ENCODE results near the gene CRAT. TPM values are rescaled to one million over a fixed set of nuclear protein-coding genes. Genes with fewer than 3 reads are reported as not detected.
A peak's percentile ranks its signal among the peaks of the same experiment; 100 is the strongest.

The CRAT gene
- total RNA-seq, 6 experiments from 2014 or later = 35.5 to 50.2 (median 42.6) TPM

DNA sequence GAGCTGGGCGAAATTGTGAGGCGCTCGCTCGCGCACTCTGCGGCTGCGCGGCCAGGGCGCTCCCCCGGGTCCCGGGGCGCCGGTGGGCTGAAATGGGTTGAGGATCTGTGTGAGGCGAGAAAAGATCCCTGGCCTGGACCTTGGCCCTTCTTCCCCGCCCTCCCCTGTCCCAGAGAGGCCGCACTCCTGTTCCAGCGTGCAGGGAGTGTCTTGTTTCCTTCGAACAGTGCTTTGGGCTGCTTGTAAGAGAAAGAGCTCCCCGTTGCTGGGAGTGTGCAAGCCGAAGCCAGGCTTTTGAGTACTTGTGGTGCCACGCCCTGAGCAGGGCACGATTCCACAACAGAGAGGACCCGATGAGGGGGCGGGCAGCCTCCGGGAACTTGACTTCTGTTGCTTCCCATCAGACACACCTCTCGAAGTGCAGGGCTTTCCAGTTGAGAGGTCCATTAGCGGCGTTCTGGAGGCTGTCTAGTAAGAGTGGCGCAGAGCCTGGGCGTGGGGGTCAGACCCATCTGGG is 29.1 kb downstream of the CRAT start:
- Mint-ChIP-seq H3K4me3 (peak overlapping the region; percentile 92), H3K9me3 (no peaks in the 10 kb centered on the region), H3K27ac (peak overlapping the region; percentile 60), H3K27me3 (ENCODE audit: insufficient read depth) (no peaks in the 10 kb centered on the region; the same call in 1 of the 2 replicates), H3K36me3 (ENCODE audit: low read depth) (no peaks in the 10 kb centered on the region), H3K4me1 (ENCODE audit: low read depth) (peaks cover 23% of the 10 kb centered on the region)
- TF ChIP-seq, protein P1, sequence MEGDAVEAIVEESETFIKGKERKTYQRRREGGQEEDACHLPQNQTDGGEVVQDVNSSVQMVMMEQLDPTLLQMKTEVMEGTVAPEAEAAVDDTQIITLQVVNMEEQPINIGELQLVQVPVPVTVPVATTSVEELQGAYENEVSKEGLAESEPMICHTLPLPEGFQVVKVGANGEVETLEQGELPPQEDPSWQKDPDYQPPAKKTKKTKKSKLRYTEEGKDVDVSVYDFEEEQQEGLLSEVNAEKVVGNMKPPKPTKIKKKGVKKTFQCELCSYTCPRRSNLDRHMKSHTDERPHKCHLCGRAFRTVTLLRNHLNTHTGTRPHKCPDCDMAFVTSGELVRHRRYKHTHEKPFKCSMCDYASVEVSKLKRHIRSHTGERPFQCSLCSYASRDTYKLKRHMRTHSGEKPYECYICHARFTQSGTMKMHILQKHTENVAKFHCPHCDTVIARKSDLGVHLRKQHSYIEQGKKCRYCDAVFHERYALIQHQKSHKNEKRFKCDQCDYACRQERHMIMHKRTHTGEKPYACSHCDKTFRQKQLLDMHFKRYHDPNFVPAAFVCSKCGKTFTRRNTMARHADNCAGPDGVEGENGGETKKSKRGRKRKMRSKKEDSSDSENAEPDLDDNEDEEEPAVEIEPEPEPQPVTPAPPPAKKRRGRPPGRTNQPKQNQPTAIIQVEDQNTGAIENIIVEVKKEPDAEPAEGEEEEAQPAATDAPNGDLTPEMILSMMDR (IDR thresholded peaks at IDR 0.05) = no peak
- DNase-seq = no peak

DNA sequence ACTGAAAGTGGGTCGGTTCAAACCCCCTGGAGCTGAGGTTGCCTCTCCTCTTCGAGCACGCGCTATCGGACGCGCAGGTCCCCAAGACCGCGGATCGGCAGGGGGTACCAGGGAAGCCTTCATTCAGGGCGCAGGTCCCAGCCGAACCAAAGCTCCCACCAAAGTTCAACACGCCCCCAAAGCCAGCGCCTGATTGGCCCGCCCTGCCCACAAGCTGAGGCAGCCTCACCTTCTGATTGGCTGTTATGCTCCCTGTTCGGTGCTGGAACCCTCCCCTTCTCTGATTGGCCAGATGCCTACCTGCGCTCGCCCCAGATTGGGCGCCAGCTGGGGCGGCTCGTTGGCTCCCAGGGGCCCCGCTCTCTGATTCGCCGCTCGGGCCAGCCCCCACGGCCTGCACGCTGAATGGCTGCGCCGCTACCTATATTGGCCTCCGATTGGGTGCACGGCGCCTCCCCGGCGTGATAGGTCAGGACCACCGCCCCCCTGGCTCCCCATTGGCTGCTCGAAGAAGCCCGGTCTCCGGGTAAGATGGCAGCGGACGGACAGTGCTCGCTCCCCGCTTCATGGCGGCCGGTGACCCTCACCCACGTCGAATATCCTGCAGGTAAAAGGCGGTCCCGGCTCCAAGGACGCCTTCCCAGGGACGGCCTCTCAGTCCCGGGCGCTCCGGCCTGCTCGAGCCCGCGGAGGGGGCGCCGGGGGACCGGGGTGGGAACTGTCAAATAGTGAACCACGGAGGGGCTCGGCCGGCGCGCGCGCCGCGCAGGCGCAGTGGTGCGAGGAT is 29.8 kb downstream of the CRAT start, which contains the start of gene DOLPP1:
DOLPP1 (plus strand) TSS at position 511 of the 787 bp plus-strand sequence; CDS start at position 532, 21 bp downstream.
- no peaks in the 10 kb centered on the region for H3K36me3 Mint-ChIP-seq (ENCODE audit: low read depth)
- peak; percentile 99 for DNase-seq
- H3K27me3 Mint-ChIP-seq (ENCODE audit: insufficient read depth) = peaks cover under 1% of the 10 kb centered on the region; the same call in 1 of the 2 replicates
- H3K9me3 Mint-ChIP-seq = no peaks in the 10 kb centered on the region
- H3K27ac Mint-ChIP-seq = peak within 1 kb of the TSS; percentile 60
- TF ChIP-seq, protein P1 (IDR thresholded peaks at IDR 0.05) = no peak
- H3K4me3 Mint-ChIP-seq = peak within 1 kb of the TSS; percentile 92
- peaks cover 23% of the 10 kb centered on the region for H3K4me1 Mint-ChIP-seq (ENCODE audit: low read depth)

DNA sequence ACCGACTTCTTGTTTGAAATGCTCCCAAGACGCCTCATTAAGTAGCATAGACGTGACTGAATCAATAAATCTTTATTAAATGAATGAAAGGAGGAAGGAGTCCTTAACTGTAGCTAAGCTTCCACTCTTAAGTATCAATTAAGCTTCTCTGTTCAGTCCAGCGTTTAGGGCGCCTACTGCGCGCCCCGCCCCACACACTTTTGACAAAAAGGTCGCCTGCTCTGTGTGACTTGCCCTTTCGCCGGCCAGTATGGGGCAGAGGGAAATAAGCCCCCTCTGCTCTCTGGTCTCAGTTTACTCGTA is 30.3 kb downstream of the CRAT start:
- Mint-ChIP-seq H3K27ac (no peak overlapping the region; the same call in 1 of the 2 replicates), H3K4me3 (peak overlapping the region; percentile 92), H3K4me1 (ENCODE audit: low read depth) (peaks cover 23% of the 10 kb centered on the region), H3K27me3 (ENCODE audit: insufficient read depth) (peaks cover 1% of the 10 kb centered on the region; the same call in 1 of the 2 replicates), H3K9me3 (no peaks in the 10 kb centered on the region), H3K36me3 (ENCODE audit: low read depth) (no peaks in the 10 kb centered on the region)
- DNase-seq = no peak
- TF ChIP-seq, protein P1 (IDR thresholded peaks at IDR 0.05) = no peak

DNA sequence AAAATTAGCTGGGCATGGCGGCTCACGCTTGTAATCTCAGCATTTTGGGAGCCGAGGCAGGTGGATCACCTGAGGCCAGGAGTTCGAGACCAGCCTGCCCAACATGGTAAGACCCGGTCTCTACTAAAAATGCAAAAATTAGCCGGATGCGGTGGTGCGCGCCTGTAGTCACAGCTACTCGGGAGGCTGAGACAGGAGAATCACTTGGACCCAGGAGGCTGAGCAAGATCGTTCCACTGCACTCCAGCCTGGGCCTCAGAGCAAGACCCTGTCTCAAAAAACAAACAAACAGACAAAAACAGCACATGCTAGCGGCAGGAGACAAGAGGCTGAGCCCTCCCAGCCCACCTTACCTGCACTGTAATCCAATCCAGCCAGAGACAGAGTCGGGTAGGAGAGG is 30.8 kb downstream of the CRAT start:
- H3K9me3 Mint-ChIP-seq = no peaks in the 10 kb centered on the region
- H3K36me3 Mint-ChIP-seq (ENCODE audit: low read depth) = no peaks in the 10 kb centered on the region
- no peak for DNase-seq
- no peak overlapping the region for H3K27ac Mint-ChIP-seq
- peaks cover 23% of the 10 kb centered on the region for H3K4me1 Mint-ChIP-seq (ENCODE audit: low read depth)
- TF ChIP-seq, protein P1 (IDR thresholded peaks at IDR 0.05) = no peak
- peak overlapping the region; percentile 92 for H3K4me3 Mint-ChIP-seq
- H3K27me3 Mint-ChIP-seq (ENCODE audit: insufficient read depth) = peaks cover 1% of the 10 kb centered on the region; the same call in 1 of the 2 replicates

DNA sequence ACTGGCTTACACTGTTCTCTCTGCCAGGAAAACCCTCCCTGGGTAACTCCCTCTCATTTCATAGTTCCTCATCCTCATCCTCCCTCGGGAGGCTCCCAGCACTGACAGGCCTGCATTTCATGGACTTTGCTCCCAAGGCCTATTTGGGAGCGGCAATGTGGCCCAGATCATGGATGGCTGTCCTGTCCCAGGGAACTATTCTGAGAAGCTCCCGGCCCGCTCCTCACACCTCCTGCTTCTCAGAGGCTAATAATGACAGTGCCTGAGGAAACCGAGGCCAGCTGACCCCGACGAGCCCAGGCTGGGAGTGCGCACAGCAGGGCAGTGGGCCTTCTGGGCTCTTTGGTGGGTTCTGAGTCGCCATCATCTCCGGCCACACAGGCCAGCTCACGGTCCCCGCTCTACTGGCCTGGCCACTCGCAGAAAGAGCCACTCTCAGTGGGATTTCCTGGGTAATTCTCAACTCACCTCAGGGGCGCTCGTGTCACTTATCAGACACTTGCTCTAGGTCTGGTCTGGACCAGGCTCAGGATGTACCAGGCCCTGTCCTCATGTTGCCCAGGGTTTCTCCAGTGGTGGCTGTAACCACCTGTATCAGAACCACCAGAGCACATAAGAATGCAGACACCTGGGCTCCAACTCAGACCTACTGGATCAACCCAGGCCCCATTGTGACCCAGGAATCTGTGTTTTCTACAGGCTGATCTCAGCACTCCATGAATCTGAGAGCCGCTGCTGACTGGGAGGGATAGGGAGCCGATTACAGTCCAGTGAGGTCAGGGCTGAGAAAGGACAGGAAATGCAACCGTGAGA is 31.7 kb downstream of the CRAT start:
- H3K9me3 Mint-ChIP-seq = no peaks in the 10 kb centered on the region
- peaks cover 1% of the 10 kb centered on the region; the same call in 1 of the 2 replicates for H3K27me3 Mint-ChIP-seq (ENCODE audit: insufficient read depth)
- no peaks in the 10 kb centered on the region for H3K36me3 Mint-ChIP-seq (ENCODE audit: low read depth)
- DNase-seq = no peak
- H3K27ac Mint-ChIP-seq = no peak overlapping the region
- H3K4me3 Mint-ChIP-seq = peak overlapping the region; percentile 15; the same call in 1 of the 2 replicates
- H3K4me1 Mint-ChIP-seq (ENCODE audit: low read depth) = peaks cover 23% of the 10 kb centered on the region
- TF ChIP-seq, protein P1 (IDR thresholded peaks at IDR 0.05) = no peak

Data from HFFc6 (cell line).